Naive B cell (primary cell): Measurements from ENCODE around the gene NAPSA. TPM values are rescaled to one million over a fixed set of nuclear protein-coding genes. Genes with fewer than 3 reads are reported as not detected.

Experiments used
- ATAC-seq, 2 donors: fragments of 150-1000 bp; cut with Tn5 transposase; 2 replicates each; pipeline ENCODE4 v1.10.0; 2021; ENCODE audit warnings: low read depth in 2 of 2, mild to moderate bottlenecking in 2 of 2, moderate library complexity in 2 of 2
- DNase-seq: peaks from one replicate; pipeline ENCODE4 v3.0.0; 2022
- H3K27ac Mint-ChIP-seq, 6 donors: one replicate each; pipeline ENCODE4 v1.8.0; 2020 to 2022; ENCODE audit warnings: mild to moderate bottlenecking in 6 of 6, mixed read lengths in 6 of 6, moderate library complexity in 5 of 6, inconsistent platforms in 2 of 6
- H3K27me3 Mint-ChIP-seq, 3 donors: one replicate each; pipeline ENCODE4 v1.8.0; 2021 to 2022; ENCODE audit warnings: mixed read lengths in 3 of 3, mild to moderate bottlenecking in 1 of 3
- H3K36me3 Mint-ChIP-seq, 2 donors: one replicate each; pipeline ENCODE4 v1.8.0; 2020 to 2022; ENCODE audit warnings: mixed read lengths in 2 of 2, inconsistent platforms in 1 of 2, mild to moderate bottlenecking in 1 of 2
- H3K4me1 Mint-ChIP-seq, 3 donors: one replicate each; pipeline ENCODE4 v1.8.0; 2020 to 2022; ENCODE audit warnings: mixed read lengths in 3 of 3, inconsistent platforms in 1 of 3, mild to moderate bottlenecking in 1 of 3, moderate library complexity in 1 of 3
- H3K4me3 Mint-ChIP-seq, 8 donors: one replicate each; pipeline ENCODE4 v1.8.0; 2020 to 2022; ENCODE audit warnings: mild to moderate bottlenecking in 8 of 8, mixed read lengths in 8 of 8, moderate library complexity in 8 of 8, inconsistent platforms in 2 of 8
- H3K9me3 Mint-ChIP-seq, 7 donors: one replicate each; pipeline ENCODE4 v1.8.0; 2020 to 2022; ENCODE audit warnings: mixed read lengths in 7 of 7, mild to moderate bottlenecking in 5 of 7, inconsistent platforms in 2 of 7, moderate library complexity in 1 of 7
- polyA plus RNA-seq, 6 donors: library from polyadenylated mRNA; unstranded; fragments of 300-500 nt; fragmentation: Illumina TruSeq; gene quantifications; one replicate each; pipeline ENCODE4 v1.2.3, GENCODE V29; 2021; ENCODE audit warnings: low read depth in 6 of 6

NAPSA gene
- polyA plus RNA-seq, 6 donors from 2014 or later = 0.38 to 1.8 (median 1.1) TPM; not detected in 1

DNA sequence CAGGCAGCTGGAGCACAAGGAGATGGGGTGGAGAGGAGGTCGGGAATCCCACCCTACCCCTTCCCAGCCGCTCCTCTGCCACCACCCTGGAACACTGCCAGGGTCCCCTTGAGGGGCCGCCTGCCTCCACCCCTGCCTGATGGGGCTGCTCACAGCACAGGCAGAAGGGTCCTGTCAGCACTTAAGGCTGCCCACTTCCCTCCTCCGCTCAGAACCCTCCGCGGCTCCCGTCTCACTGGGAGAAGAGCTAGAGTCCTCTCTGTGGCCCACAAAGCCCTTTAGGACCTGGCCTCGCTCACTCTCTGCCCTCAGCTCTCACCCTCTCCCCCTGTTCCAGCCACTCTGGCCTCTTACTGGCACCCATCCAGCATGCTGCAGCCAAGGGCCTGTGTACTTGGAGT lies 15.3 kb upstream of the NAPSA start:
- Mint-ChIP-seq H3K4me1 (peaks cover 49 to 66% (median 61%) of the 10 kb centered on the region in 3 donors), H3K9me3 (peaks cover 0 to 2% (median 0%) of the 10 kb centered on the region in 7 donors), H3K4me3 (peak overlapping the region in 4 of 8 donors; percentile 20 to 63 (median 46)), H3K27ac (peak overlapping the region in 2 of 6 donors; percentile 67 to 80), H3K27me3 (no peaks in the 10 kb centered on the region), H3K36me3 (peaks cover 9 to 46% of the 10 kb centered on the region in 2 donors)
- DNase-seq (no peak), ATAC-seq (no peak)

DNA sequence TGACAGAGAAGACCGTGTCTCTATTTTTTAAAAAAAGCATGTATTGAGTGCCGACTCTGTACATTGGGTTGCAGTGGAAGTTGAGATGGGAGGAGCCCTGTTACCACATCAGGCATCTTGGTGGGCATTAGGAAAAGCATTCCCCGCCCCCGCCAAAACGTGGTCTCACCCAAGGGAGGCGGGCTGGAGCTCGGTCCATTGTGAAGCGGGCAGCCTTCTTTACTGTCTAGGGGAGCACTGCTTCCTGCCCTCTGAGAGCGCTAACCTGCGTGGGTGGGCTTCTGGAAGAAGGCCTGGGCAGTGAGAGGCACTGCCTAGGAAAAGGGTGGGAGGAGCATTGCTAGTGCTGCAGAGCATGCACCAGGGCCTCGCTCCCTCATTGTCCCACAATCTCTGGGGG lies 14.7 kb upstream of the NAPSA start:
- peak overlapping the region in 3 of 6 donors; percentile 4 to 100 (median 78) for H3K27ac Mint-ChIP-seq
- H3K36me3 Mint-ChIP-seq = peaks cover 9 to 46% of the 10 kb centered on the region in 2 donors
- DNase-seq = no peak

DNA sequence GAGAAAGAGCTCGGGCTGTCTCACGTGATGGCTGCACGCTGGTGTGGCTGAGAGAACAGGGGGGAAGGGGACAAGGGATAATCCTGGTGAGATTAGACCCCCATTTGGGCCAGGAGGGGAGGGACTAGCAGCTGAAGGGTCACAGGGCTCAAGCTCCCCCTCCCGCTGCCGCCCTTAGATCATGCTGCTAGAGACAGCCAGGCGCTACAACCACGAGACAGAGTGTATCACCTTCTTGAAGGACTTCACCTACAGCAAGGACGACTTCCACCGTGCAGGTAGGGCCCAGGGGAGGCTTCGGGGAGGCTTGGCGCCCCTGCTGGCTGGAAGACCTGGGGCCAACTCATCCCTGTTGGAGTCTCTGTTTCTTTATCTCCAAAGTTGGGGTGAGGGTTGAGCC lies 14.2 kb upstream of the NAPSA start:
- DNase-seq = no peak
- Mint-ChIP-seq H3K9me3 (peaks cover 0 to 2% (median 0%) of the 10 kb centered on the region in 7 donors), H3K4me3 (peak overlapping the region in 2 of 8 donors; percentile 39 to 63), H3K27ac (peak overlapping the region in 4 of 6 donors; percentile 24 to 100 (median 54)), H3K36me3 (peaks cover 9 to 46% of the 10 kb centered on the region in 2 donors), H3K4me1 (peaks cover 42 to 58% (median 53%) of the 10 kb centered on the region in 3 donors), H3K27me3 (no peaks in the 10 kb centered on the region)
- no peak for ATAC-seq

More for the DNA sequence above, 14.7 kb upstream of the NAPSA start:
- no peak for ATAC-seq
- peaks cover 0 to 2% (median 0%) of the 10 kb centered on the region in 7 donors for H3K9me3 Mint-ChIP-seq
- peaks cover 47 to 64% (median 58%) of the 10 kb centered on the region in 3 donors for H3K4me1 Mint-ChIP-seq
- peak overlapping the region in 3 of 8 donors; percentile 39 to 63 (median 41) for H3K4me3 Mint-ChIP-seq
- no peaks in the 10 kb centered on the region for H3K27me3 Mint-ChIP-seq

DNA sequence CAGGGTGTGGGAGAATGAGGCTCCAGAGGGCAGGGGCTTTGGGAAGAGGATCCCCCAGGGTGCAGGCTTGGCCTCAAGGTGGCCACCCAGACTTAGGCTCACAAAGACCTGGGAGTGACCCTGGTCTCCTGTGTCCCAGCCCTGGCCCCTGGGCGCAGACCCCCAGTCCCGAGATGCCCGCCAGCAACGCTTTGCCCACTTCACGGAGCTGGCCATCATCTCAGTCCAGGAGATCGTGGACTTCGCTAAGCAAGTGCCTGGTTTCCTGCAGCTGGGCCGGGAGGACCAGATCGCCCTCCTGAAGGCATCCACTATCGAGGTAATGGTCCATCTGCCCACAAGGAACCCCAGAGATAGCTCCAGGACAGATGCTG lies 13.4 kb upstream of the NAPSA start:
- no peak for DNase-seq
- ATAC-seq = no peak
- Mint-ChIP-seq H3K4me3 (peak overlapping the region in 2 of 8 donors; percentile 42 to 60), H3K36me3 (peaks cover 9 to 46% of the 10 kb centered on the region in 2 donors), H3K27ac (peak overlapping the region in 1 of 6 donors; percentile 100), H3K9me3 (peaks cover 0 to 2% (median 0%) of the 10 kb centered on the region in 7 donors), H3K27me3 (no peaks in the 10 kb centered on the region), H3K4me1 (peaks cover 35 to 51% (median 45%) of the 10 kb centered on the region in 3 donors)

DNA sequence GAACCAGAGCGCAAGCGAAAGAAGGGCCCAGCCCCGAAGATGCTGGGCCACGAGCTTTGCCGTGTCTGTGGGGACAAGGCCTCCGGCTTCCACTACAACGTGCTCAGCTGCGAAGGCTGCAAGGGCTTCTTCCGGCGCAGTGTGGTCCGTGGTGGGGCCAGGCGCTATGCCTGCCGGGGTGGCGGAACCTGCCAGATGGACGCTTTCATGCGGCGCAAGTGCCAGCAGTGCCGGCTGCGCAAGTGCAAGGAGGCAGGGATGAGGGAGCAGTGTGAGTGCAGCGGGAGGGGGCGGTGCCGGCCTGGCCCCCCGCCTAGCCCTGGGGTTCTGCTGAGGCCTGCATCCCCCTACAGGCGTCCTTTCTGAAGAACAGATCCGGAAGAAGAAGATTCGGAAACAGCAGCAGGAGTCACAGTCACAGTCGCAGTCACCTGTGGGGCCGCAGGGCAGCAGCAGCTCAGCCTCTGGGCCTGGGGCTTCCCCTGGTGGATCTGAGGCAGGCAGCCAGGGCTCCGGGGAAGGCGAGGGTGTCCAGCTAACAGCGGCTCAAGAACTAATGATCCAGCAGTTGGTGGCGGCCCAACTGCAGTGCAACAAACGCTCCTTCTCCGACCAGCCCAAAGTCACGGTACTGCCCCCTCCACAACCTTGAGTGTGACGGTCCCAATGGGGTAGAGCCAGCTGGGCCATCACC lies 12.9 kb upstream of the NAPSA start:
- H3K27me3 Mint-ChIP-seq = no peaks in the 10 kb centered on the region
- peaks cover 0 to 2% (median 0%) of the 10 kb centered on the region in 7 donors for H3K9me3 Mint-ChIP-seq
- peaks cover 9 to 46% of the 10 kb centered on the region in 2 donors for H3K36me3 Mint-ChIP-seq
- H3K4me3 Mint-ChIP-seq = peak overlapping the region in 5 of 8 donors; percentile 43 to 99 (median 66)
- peak overlapping the region in 3 of 6 donors; percentile 56 to 100 (median 94) for H3K27ac Mint-ChIP-seq
- no peak for DNase-seq
- ATAC-seq = no peak
- H3K4me1 Mint-ChIP-seq = peaks cover 30 to 46% (median 40%) of the 10 kb centered on the region in 3 donors

DNA sequence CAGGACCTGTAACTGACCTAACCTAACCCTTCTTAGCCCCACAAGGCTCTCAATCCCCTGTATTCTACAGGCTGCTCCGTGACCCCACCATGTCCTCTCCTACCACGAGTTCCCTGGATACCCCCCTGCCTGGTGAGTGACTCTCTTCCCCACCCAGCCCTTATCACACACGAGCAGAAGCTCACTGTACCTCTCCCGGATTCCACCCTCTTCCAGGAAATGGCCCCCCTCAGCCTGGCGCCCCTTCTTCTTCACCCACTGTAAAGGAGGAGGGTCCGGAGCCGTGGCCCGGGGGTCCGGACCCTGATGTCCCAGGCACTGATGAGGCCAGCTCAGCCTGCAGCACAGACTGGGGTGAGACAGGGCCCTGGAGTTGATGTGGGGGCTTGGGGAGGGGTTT lies 12.1 kb upstream of the NAPSA start:
- H3K9me3 Mint-ChIP-seq = peaks cover 0 to 2% (median 0%) of the 10 kb centered on the region in 7 donors
- H3K36me3 Mint-ChIP-seq = peaks cover 9 to 46% of the 10 kb centered on the region in 2 donors
- peak overlapping the region in 7 of 8 donors; percentile 15 to 100 (median 95) for H3K4me3 Mint-ChIP-seq
- H3K27me3 Mint-ChIP-seq = no peaks in the 10 kb centered on the region
- H3K4me1 Mint-ChIP-seq = peaks cover 26 to 41% (median 37%) of the 10 kb centered on the region in 3 donors
- ATAC-seq (no peak), DNase-seq (no peak)
- H3K27ac Mint-ChIP-seq = peak overlapping the region; percentile 76 to 100 (median 93)

DNA sequence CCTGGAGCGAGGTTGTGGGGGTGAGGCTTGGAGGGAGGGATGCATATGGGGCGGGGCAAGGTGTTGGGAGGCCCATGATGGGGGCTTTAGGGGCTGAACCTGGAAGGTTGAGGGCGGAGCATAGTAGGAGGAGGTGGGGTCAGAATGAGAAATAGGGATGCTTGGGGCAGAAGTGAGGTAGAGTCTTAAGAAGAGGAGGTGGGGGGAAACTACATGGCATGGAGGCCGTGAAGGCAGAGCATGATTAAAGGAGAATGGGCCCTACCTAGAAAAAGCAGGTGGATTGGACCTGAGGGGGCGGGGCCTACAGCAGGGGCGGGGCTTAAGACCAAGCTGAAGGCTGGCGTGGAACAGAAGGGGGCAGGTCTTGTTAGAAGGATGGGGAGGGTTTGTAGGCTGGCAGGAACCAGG lies 11.6 kb upstream of the NAPSA start:
- Mint-ChIP-seq H3K27ac (peak overlapping the region; percentile 76 to 100 (median 93)), H3K36me3 (peaks cover 9 to 46% of the 10 kb centered on the region in 2 donors), H3K9me3 (peaks cover 0 to 2% (median 0%) of the 10 kb centered on the region in 7 donors), H3K4me1 (peaks cover 26 to 41% (median 37%) of the 10 kb centered on the region in 3 donors), H3K4me3 (peak overlapping the region; percentile 63 to 100 (median 97)), H3K27me3 (no peaks in the 10 kb centered on the region)
- DNase-seq (no peak), ATAC-seq (peak; percentile 4 to 6)

DNA sequence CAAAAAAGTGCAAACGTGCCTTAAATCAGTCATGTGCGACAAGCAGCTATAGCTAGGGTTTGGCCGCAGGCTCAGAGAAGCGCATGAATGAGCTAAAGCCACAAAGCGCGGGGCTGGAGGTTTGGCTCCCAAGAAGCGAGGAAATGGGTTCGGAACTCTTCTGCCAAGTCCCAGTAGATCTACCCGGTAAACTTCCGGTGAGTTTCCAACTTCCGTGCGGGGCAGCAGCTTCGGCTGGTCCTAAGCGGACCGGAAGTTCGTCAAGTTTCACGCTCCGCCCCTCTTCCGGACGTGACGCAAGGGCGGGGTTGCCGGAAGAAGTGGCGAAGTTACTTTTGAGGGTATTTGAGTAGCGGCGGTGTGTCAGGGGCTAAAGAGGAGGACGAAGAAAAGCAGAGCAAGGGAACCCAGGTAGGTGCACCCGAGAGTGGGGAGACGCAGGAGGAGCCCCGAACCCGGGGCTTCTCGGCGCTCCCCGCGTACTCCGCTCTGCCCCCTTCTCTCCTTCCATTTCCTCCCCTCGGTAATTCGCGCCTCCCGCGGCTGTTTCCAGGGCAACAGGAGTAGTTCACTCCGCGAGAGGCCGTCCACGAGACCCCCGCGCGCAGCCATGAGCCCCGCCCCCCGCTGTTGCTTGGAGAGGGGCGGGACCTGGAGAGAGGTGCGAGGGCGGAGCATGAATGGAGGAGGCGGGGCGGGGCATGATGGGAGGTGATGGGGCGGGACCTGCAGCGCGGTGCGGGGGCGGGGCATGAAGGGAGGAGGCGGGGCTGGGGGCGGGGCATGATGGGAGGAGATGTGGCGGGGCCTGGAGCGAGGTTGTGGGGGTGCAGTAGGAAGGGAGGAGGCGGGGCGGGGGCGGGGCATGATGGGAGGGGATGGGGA lies 11.0 kb upstream of the NAPSA start, which contains the start of gene NR1H2:
Gene NR1H2 (plus strand): TSS at position 292 of the 885 bp plus-strand sequence. CDS start 1,149 bp downstream, outside the sequence.
- no peaks in the 10 kb centered on the region for H3K27me3 Mint-ChIP-seq
- H3K36me3 Mint-ChIP-seq = peaks cover 9 to 44% of the 10 kb centered on the region in 2 donors
- peaks cover 0 to 2% (median 0%) of the 10 kb centered on the region in 7 donors for H3K9me3 Mint-ChIP-seq
- H3K4me1 Mint-ChIP-seq = peaks cover 26 to 41% (median 37%) of the 10 kb centered on the region in 3 donors
- DNase-seq (peak; percentile 93), ATAC-seq (peak; percentile 85 to 87)
- H3K27ac Mint-ChIP-seq = peak within 1 kb of the TSS; percentile 99 to 100 (median 100)
- peak within 1 kb of the TSS; percentile 92 to 100 (median 98) for H3K4me3 Mint-ChIP-seq

DNA sequence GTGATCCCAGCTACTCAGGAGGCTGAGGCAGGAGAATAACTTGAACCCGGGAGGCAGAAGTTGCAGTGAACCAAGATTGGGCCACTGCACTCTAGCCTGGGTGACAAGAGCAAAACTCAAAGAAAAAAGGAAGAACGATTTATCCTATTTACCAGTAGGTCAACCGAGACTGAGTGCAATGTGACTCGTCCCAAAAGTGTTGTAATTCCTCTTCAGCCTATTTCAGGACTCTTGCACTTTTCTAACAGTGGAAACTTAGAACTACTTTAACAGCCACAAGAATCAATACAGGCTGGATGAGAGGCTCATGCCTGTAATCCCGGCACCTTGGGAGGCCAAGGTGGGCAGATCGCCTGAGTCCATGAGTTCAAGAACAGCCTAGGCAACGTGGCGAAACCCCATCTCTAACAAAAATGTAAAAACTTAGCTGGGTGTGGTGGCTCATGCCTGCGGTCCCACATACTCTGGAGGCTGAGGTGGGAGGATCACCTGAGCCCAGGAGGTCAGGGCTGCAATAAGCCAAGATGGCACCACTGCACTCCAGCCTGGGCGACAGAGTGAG lies 6.6 kb upstream of the NAPSA start:
- peaks cover 0 to 10% of the 10 kb centered on the region in 2 donors for H3K36me3 Mint-ChIP-seq
- H3K27me3 Mint-ChIP-seq = no peaks in the 10 kb centered on the region
- peaks cover 0 to 2% (median 0%) of the 10 kb centered on the region in 7 donors for H3K9me3 Mint-ChIP-seq
- H3K4me1 Mint-ChIP-seq = peaks cover 26 to 30% (median 29%) of the 10 kb centered on the region in 3 donors
- no peak overlapping the region for H3K27ac Mint-ChIP-seq
- no peak overlapping the region for H3K4me3 Mint-ChIP-seq
- no peak for DNase-seq
- ATAC-seq = no peak

DNA sequence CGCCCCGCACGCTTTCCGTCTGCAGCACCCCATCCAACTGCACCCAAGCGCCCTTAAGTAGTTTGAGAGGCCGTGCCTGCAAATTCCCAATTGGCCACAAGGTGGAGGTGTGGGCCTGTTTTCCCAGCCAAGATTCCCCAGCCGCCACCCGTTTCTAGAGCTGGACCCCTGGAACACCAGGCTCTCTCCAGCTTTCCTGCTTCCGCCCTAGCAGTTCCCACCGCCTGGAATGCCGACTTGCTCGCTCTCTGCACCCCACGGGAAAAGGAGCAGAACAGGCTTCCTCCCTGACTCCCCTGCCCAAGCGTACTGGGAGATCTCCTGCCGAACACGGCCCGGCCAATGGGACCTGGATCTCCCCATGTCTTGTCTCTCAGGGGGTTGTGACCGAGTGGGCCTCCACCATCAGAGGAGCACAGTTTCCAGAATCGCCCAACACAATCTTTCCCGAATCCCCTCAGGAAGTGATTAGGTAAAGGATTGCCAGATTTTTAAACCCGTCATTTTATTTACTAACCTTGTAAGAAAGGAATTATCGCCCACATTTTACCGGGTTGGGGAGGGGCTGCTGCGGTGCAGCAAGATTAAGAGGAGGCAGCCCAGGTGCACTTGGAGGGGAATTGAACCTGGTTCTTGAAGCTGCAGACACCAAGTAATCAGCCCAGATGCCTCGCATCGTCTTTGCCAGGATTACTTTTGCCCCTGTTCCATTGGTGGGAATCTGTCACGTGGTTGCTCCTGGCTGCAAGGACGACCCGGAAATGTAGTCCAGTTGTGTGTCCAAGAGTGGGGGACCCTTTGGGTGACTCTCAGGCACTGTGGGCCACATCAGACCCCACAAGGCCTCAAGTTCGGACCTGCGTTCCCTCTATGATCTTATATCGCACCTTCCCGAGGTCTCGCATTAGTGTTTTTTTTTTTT lies 3.5 kb upstream of the NAPSA start:
- Mint-ChIP-seq H3K27me3 (no peaks in the 10 kb centered on the region), H3K27ac (peak overlapping the region; percentile 87 to 97 (median 94)), H3K9me3 (no peaks in the 10 kb centered on the region), H3K4me3 (peak overlapping the region; percentile 89 to 98 (median 95)), H3K4me1 (peaks cover 29 to 48% (median 36%) of the 10 kb centered on the region in 3 donors), H3K36me3 (no peaks in the 10 kb centered on the region)
- peak; percentile 76 for DNase-seq
- ATAC-seq = peak; percentile 71 to 75

DNA sequence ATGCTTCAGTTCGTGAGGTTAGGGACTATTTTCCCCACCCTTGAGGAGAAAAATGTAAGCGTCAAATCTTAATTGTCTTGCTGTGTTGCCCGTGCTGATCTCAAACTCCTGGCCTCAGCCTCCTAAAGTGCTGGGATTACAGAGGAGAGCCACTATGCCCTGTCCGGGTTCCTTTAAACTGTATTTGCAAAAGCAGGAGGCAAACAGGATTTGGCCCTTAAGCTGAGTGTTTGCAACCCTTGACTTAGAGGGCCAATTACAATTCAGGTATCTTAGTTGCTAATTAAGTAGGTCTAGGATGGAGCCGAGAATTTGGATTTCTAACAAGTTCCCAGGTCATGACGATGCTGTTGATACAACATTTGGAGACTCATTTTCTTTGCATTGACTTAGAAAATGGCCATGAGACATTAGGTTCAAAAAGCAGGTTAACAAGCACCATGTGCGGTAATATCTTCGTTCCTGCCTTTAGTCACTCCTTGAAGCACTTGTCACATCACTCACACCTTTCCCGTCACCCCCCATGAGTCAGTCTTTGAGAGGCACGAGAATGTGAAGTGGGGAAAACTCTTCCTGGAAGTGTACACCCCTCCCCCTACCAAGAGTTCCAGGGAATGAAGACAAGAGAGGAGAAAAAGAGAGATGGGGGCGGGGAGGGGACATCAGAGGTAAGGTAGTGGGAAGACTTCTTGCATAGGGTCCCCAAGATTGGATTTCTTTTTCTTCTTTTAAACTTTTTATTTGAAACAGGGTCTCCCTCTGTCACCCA lies 2.6 kb downstream of the NAPSA start:
- H3K9me3 Mint-ChIP-seq = peaks cover 0 to 2% (median 0%) of the 10 kb centered on the region in 7 donors
- no peaks in the 10 kb centered on the region for H3K27me3 Mint-ChIP-seq
- DNase-seq = no peak
- H3K4me1 Mint-ChIP-seq = peaks cover 50 to 80% (median 54%) of the 10 kb centered on the region in 3 donors
- H3K27ac Mint-ChIP-seq = peak overlapping the region in 1 of 6 donors; percentile 86
- no peak for ATAC-seq
- H3K36me3 Mint-ChIP-seq = peaks cover 0 to 5% of the 10 kb centered on the region in 2 donors
- H3K4me3 Mint-ChIP-seq = peak overlapping the region in 5 of 8 donors; percentile 23 to 87 (median 41)
